NCI-H1930 (cell line): ENCODE measurements around the gene CCNJ.
A peak's percentile ranks its signal among the peaks of the same experiment; 100 is the strongest.

Experiments
- DNase-seq, 2 experiments: peaks; one replicate each; lab custom pipeline; 2025; lab: John Stamatoyannopoulos, UW

The CCNJ gene

DNA sequence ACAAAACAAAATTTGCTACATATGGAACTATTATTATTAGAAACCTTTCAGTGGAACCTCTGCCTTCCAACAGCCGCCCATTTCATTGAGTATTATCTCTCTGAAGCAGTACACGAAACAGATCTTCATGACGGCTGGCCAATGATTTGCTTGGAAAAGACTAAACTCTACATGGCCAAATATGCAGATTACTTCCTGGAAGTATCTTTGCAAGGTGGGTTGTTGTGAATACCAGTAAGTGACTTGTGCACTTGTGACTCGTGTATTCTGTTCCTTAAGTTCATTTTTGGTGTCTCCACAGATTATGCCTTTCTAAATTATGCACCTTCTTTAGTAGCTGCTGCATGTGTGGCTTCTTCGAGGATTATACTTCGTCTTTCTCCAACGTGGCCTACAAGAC is 13.4 kb downstream of the CCNJ start:
- no peak for DNase-seq

DNA sequence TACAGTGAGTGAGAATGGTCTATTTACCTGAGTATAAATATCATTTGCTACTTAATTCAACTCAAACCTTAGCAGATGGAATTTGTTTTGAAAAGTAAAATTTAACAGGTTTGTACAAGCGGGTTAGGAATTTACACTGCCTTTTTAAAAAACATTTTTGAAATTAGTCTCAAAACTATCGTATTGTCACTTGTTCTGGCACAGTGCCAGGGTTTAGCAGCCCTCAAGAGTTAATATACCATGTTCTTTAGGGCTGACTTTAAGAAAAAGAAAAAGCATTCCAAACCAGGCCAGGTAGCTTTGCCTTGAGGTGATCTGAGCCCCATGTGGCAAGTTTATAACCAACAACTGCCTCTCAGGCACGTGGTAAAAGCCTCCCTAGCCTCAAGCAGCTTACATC is 17.8 kb downstream of the CCNJ start:
- no peak for DNase-seq

DNA sequence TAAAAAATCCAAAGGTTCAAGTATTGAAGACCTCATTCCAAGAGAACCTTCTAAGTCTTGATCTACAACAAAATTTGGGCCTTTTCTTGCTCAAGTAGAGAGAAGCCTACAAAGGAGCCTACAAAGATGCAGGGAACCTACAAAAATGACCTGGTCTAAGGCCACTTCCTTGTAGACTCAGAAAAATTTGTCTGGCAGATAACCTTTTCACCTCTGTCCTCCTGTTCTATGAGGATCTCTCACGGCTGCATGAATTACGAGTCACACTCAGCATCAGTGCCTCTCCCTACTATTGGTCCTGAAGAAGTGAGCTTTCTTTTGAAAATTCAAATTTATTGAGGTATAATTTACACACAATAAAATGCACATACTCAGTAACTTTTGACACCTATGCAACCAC is 29.3 kb downstream of the CCNJ start:
- DNase-seq, result no peak

DNA sequence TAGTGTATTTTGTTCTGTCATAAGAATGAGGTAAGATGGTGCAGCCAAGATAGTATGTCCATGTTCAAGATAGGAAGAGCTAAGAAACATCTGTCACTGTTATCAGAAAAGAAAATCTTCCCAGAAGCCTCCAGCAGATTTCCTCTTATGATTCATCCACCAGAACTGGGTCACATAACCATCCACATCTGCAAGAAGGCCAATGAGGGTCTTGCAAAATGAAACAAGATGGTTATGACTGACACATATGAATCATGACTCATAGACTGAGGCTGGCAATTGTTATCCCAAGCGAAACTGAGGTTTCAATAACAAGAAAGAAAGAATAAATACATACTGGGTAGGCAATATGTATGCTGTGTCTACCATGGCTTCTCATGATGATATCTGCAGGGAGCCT is 30.3 kb downstream of the CCNJ start:
- DNase-seq, result no peak

DNA sequence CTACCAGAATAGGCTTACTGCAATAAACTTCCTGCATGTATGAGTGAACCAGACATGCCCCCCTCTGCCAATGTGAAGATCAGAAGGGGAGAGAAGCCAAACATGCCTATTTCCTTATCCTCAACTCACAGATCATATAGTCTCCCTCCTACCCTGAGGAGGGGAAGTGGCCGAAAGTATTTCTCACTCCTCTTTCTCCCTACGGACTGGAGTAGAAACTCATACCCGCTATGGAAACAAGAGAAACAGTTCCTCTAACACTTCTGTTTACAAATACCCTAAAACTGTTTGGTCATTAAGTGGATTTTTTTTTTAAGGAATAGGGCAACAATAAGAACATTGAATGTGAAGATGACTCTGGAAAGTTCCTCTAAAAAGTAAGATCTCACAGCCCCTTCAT is 31.4 kb downstream of the CCNJ start:
- DNase-seq, result no peak

DNA sequence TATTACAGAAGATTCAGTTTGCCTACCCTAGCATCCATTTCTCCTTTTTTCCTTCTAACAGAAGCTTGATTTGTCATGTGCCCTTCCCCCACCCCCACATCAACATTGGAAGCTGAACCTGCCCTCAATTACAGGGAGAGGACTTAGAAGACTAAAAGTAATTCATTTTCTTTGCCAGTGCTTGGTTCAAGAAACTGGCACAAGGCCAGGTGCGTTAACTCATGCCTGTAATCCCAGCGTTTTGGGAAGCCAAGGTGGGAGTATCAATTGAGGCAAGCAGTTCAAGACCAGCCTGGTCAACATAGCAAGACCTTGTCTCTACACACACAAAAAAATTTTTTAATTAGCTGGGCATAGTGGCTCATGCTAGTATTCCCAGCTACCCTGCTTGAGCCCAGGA is 32.6 kb downstream of the CCNJ start:
- DNase-seq, result no peak

DNA sequence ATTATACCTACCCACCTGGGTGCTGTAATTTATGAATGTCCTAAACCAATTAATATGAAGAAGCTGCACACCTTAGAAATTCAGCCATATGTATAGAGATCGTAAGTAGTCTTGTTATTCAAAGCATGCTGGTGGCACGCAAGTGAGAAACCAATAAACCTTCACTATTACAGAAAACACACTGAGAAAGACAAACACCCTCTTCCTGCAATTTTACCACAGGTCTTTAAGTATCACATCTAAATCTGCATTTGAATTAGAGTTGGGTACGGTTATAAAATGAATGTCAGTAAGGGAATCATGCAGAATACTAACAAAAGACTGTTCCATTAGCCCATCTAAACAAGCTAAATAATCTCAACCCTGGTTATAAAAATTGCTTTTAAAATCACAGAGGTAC is 33.8 kb downstream of the CCNJ start:
- DNase-seq, result no peak

DNA sequence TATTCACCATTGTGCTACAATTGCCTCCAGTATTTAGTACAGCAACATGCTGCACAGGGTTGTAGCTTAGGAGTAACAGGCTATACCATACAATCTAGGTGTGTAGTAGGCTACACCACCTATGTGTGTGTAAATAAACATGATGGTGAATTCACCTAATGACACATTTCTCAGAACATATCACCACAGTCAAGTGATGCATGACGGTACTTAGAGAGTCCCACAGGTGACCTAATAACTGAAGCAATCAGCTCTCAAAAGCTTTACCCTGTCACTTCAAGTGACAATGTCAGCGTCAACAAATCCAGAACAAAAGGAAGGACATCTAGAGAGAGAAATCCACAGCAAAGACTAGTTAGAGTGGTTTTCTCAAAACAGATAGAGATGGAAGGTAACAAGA is 38.8 kb downstream of the CCNJ start:
- DNase-seq, result no peak

DNA sequence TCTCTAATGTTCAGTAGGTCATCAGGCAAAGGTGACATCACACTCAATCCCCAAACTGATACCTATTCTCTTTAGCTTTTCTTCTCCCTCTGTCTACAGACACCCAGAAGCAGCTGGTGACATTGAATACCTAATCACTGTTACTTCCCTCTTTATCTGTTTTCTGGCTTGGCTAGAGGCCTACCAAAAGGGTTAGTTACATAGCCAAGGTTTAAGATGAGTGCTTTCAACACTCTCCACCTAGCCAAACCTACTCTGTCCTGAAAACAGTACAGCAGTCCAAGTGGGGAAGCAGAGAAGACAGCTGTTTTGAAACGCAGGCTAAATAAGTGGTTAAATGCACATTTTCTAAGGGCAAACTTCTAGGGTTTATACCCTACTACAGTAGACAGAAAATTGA is 39.4 kb downstream of the CCNJ start:
- no peak for DNase-seq

DNA sequence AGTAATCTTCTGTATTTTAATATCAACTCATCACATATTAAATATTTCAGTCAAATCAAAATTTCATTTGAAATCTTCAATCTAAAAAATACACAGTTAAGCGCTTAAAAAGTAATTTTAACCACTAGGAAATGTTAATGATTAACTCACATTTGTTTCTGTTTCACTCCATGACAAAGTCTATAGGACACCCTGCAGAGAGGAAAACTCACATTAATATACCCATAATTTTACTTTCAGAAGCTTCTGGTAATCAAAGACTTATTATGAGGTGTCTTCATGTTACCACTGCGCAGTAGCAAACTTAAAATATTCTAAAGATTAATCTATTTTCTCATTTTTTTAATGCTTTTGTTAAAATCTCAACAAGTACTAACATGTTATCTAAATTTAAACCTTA is 45.7 kb downstream of the CCNJ start:
- DNase-seq, result no peak

DNA sequence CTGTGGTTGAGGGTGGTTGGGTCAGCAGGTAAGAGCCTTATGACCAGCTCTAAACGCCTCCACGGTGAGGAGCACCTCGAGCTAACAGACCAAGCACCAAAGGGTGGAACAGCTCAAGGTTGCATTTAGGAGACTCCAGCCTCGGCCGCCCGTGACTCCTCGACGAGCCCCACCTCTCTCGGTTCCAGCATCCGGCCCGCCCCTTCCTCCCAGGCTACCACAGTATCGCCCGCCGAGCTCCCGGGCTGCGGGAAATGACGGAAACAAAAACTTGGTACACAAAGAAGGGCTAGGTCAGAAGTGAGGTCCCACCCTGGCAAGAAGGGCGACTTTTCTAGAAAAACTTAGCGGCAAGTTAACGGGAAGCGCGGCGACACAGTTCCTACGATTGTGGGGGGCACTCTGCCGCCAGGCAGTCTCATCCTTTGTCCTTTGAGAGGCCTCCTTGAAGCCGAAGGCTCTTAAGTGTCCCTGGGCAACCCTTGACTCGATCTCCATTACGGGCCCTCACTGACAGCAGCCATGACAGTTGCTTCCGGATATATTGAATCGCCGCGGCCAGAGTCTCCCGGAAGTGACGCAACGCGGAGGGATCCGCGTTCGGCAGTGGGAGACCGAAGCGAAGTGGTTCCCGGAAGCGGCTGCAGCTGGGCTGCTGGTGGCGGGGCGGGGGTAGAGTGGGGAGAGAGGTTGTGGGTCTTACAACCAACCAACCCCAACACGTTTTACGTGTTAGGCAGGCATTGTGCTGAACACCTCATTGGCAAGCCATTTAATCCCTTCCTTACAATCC is 46.5 kb downstream of the CCNJ start:
- DNase-seq, result peak; percentile 81 to 84

DNA sequence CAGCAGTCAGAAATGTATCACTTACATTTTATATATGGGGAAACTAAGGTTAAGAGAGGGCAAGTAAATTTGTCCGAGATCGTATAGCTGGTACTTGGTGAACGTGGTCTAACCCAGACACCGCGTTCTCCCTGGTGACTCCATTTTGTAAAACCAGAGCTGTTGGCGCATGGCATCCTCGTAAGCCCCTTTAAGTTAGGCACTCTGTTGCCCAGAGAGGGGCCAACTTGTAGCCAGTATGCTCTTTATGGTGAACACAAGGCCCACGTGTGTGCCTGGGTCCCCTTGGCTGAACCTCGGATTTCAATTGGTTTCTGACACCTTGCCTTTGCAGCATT is 47.0 kb downstream of the CCNJ start:
- no peak for DNase-seq

DNA sequence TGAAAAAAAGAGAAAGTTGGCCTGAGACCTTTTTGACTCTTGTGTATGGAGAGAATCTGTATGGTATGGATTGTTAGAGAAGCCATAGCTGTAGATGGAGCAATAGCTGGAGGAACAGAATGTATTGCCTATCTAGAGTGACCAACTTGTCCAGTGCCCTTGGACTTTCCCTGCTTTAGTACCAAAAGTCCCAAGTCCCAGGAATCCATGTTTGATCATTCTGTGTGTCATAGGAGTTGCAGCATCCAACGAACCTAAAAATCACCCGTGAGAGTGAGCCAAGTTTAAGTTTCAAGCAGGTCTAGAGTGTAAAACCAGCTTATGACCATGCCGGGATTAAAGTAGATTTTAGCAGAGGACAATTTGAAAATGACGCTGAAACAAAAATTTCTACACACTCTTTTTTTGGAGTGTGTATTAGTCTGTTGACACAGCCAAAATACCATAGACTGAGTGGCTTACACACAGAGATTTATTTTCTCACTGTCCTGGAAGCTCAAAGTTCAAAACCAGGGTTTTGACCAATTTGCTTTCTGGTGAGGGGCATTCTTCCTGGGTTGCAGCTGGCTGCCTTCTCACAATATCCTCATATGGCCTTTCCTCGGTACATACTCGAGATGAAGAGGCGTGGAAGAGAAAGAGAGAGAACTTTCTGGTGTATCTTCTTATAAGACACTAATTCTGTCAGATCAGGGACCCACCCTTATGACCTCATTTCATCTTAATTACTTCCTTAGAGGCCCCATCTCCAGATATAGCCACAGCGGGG is 49.8 kb downstream of the CCNJ start:
- no peak for DNase-seq

DNA sequence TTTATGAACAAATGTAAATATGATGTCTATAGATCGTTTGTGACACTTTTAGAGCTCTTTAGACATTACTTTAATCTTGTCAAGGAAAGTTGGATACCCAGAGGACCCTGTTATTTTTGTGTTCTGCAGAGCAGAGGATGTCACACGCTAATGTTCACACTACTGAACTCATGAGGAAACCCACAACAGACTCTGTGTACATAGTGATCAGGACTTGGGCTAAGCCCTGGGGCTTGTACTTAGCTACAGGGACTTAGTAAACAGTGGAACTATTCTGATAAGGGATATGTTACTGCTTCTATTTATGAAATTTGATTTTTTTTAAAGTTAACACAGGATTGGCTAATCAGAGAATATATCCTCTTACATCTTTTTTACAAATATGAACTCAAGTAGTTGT is 50.6 kb downstream of the CCNJ start:
- DNase-seq, result no peak

DNA sequence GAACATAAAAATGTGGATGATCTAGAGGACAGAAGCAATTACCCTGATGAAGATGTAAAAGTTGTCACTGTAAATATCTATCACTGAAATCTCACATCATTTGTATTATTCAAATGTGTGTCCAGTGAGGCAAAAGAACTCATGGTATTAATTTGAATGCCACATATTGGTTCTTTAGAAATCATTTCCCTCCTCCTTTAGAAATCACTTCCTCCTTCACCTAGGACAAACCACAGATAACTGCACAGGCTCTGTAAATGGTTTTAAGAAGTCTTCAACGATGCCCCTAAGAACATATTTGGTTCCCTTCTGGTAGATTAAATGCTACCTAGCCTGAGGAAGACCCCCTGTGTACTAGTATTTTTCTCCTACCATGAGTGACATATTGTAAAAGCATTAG is 53.6 kb downstream of the CCNJ start:
- DNase-seq, result no peak

DNA sequence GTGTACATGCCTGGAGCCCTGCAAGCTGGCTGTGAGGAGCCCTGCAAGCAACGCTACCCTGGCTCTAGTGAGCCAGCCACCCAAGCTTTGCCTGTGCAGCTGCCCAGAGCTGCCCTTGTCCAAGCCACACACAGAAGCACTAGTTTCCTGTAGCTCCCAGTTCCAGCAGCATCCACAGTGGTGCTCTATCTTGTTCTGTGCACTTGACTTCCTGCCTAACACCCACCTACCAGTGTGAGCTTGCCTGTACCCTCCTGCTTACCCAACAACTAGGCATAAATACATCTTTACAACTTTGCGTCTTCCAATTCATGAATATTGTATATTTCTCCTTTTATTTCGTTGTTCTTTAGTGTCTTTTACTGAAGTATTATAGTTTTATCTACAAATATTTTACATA is 54.5 kb downstream of the CCNJ start:
- no peak for DNase-seq

DNA sequence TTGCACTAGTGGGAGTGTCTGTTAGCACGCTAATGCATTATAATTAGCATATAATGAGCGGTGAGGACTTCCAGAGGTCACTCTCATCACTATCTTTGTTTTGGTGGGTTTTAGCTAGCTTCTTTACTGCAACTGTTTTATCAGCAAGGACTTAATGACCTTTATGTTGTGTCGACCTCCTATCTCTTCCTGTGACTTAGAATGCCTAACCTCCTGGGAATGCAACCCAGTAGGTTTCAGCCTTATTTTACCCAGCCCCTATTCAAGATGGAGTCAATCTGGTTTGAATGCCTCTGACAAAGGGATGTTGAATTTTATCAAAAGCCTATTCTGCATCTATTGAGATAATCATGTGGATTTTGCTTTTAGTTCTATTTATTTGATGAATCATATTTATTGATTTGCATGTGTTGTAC is 64.2 kb downstream of the CCNJ start:
- no peak for DNase-seq
